Memory B cell (primary cell): ENCODE data around the gene HES2.
"Not testable (repeated sequence)": the region's sequence is repeated elsewhere in the genome, so short reads cannot be mapped to it uniquely, and the experiment has no call there.

Experiments
- ATAC-seq: fragments of 150-1000 bp; cut with Tn5 transposase; 2 replicates; pipeline ENCODE4 v1.10.0; 2021; ENCODE audit warnings: low read depth, mild to moderate bottlenecking, moderate library complexity
- DNase-seq, 2 donors: peaks; one replicate each; pipeline ENCODE4 v3.0.0; 2022; ENCODE audit warnings: low spot score in 2 of 2
- H3K27ac Mint-ChIP-seq: one replicate; pipeline ENCODE4 v1.8.0; 2022; ENCODE audit warnings: mild to moderate bottlenecking, moderate library complexity, mixed read lengths
- H3K27me3 Mint-ChIP-seq: one replicate; pipeline ENCODE4 v1.8.0; 2022; ENCODE audit warnings: mixed read lengths
- H3K36me3 Mint-ChIP-seq: one replicate; pipeline ENCODE4 v1.8.0; 2022; ENCODE audit warnings: mild to moderate bottlenecking, mixed read lengths
- H3K4me1 Mint-ChIP-seq: one replicate; pipeline ENCODE4 v1.8.0; 2022; ENCODE audit warnings: mixed read lengths
- H3K4me3 Mint-ChIP-seq: one replicate; pipeline ENCODE4 v1.8.0; 2022; ENCODE audit warnings: mild to moderate bottlenecking, moderate library complexity, mixed read lengths
- H3K9me3 Mint-ChIP-seq: one replicate; pipeline ENCODE4 v1.8.0; 2022; ENCODE audit warnings: mixed read lengths

Gene HES2

GRCh38 chr1:6447016-6447817 lies 27.5 kb upstream of the HES2 start:
- peak overlapping the region; percentile 59 for H3K4me3 Mint-ChIP-seq
- DNase-seq (no peak), ATAC-seq (peak; percentile 16)
- H3K9me3 Mint-ChIP-seq: no peaks in the 10 kb centered on the region
- H3K27me3 Mint-ChIP-seq: peaks cover 27% of the 10 kb centered on the region
- H3K4me1 Mint-ChIP-seq: peaks cover 15% of the 10 kb centered on the region
- no peaks in the 10 kb centered on the region for H3K36me3 Mint-ChIP-seq
- no peak overlapping the region for H3K27ac Mint-ChIP-seq

DNA sequence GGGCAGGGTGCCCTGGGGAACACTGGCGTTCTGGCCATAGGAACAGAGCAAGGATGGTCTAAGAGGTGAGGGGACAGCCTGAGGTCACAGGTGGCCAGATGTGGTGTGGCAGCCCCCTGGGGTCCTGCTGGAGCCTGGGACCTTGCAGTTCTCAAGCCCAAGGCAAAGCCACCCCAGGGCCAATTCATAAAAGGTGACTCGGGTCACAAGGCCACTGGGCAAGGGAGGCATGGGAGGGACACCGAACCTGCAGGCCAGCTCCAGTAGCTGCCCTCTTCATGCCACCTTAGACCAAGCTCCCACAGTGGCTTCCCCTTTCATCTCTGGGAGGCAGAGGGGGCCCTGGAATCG lies 26.9 kb upstream of the HES2 start:
- Mint-ChIP-seq H3K27me3 (peaks cover 27% of the 10 kb centered on the region), H3K4me1 (peaks cover 15% of the 10 kb centered on the region), H3K9me3 (no peaks in the 10 kb centered on the region), H3K36me3 (no peaks in the 10 kb centered on the region), H3K27ac (no peak overlapping the region), H3K4me3 (peak overlapping the region; percentile 59)
- no peak for ATAC-seq
- no peak for DNase-seq

- not testable (repeated sequence) for H3K9me3 Mint-ChIP-seq, DNase-seq, H3K36me3 Mint-ChIP-seq, ATAC-seq, H3K27ac Mint-ChIP-seq
- peaks cover 17% of the 10 kb centered on the region for H3K4me1 Mint-ChIP-seq
- peaks cover 34% of the 10 kb centered on the region for H3K27me3 Mint-ChIP-seq
- H3K4me3 Mint-ChIP-seq: peak overlapping the region; percentile 6
Observed at GRCh38 chr1:6445929-6446328, 26.2 kb upstream of the HES2 start.

DNA sequence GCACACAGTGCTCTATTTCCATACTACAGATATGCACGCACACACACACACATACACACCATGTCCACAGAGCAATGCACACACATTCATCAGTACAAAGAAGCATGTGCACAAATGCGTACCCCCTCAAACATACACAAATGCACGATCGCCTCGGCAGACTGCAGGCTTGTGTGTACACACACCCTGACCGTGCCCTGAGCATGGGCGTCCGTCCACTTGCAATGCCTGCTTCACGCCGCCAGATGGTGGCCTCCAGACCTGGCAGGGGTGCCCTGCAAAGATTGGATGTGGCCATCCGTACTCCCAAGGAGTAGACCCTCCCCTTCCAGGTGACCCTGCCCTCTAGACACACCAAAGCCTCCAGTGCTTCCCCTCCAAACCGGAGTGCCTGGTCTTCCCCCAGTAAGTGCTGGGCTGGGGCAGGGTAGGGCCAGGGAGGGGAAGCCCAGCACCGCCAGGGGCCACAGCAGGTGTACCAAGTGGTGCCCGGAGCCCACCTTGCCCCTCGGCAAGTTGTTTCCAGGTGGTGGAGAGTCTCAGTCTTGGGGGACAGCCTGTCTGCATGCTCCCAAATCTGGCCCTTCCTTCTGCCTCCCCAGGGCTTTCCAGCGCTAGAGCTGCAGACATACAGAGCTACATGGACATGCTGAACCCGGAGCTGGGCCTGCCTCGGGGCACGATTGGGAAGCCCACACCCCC lies 25.5 kb upstream of the HES2 start:
- ATAC-seq (no peak), DNase-seq (no peak)
- H3K4me3 Mint-ChIP-seq: no peak overlapping the region
- no peak overlapping the region for H3K27ac Mint-ChIP-seq
- H3K9me3 Mint-ChIP-seq: no peaks in the 10 kb centered on the region
- H3K36me3 Mint-ChIP-seq: no peaks in the 10 kb centered on the region
- H3K4me1 Mint-ChIP-seq: peaks cover 17% of the 10 kb centered on the region
- peaks cover 30% of the 10 kb centered on the region for H3K27me3 Mint-ChIP-seq

- Mint-ChIP-seq H3K27me3 (peaks cover 28% of the 10 kb centered on the region), H3K4me1 (peaks cover 17% of the 10 kb centered on the region), H3K27ac (no peak overlapping the region), H3K4me3 (no peak overlapping the region), H3K9me3 (no peaks in the 10 kb centered on the region), H3K36me3 (peaks cover 1% of the 10 kb centered on the region)
- no peak for ATAC-seq
- no peak for DNase-seq
Observed at GRCh38 chr1:6444377-6444776, 24.7 kb upstream of the HES2 start.

GRCh38 chr1:6443339-6444115 lies 23.8 kb upstream of the HES2 start:
- Mint-ChIP-seq H3K9me3 (no peaks in the 10 kb centered on the region), H3K27me3 (peaks cover 29% of the 10 kb centered on the region), H3K4me1 (peaks cover 15% of the 10 kb centered on the region), H3K4me3 (no peak overlapping the region), H3K27ac (no peak overlapping the region), H3K36me3 (peaks cover 3% of the 10 kb centered on the region)
- no peak for DNase-seq
- ATAC-seq: no peak

GRCh38 chr1:6441586-6441985 lies 21.9 kb upstream of the HES2 start:
- no peak for DNase-seq
- peaks cover 3% of the 10 kb centered on the region for H3K36me3 Mint-ChIP-seq
- H3K27ac Mint-ChIP-seq: no peak overlapping the region
- H3K4me1 Mint-ChIP-seq: peaks cover 21% of the 10 kb centered on the region
- H3K9me3 Mint-ChIP-seq: no peaks in the 10 kb centered on the region
- ATAC-seq: no peak
- H3K27me3 Mint-ChIP-seq: peaks cover 39% of the 10 kb centered on the region
- H3K4me3 Mint-ChIP-seq: no peak overlapping the region

GRCh38 chr1:6440198-6441126 lies 20.7 kb upstream of the HES2 start:
- peak overlapping the region; percentile 48 for H3K4me3 Mint-ChIP-seq
- peak in 1 of 2 donors; percentile 38 for DNase-seq

DNA sequence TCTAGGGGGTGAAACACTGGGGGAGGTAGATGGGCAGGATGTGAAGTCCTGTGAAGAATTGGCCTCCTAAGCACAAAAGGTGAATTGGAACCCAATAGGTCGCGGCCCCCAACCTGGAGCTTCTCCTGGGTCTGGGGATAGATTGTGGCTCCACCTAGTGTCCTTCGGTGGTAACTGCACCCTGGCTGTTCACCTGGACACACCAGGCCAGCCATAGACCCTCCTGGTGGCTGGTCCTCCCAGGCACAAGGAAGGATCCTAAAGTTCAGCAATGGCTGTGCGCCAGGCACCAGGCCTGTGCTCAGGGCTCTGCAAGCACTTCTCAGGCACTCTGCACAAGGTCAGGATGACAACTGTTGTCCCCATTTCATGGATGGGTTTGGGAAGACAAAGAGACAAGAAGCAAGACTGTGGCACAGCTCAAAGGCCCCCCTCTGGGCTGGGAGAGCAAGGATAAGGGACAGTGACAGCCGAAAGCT lies 18.4 kb upstream of the HES2 start:
- peak; percentile 72 to 73 for DNase-seq
- Mint-ChIP-seq H3K4me1 (peaks cover 12% of the 10 kb centered on the region), H3K9me3 (no peaks in the 10 kb centered on the region), H3K36me3 (peaks cover 3% of the 10 kb centered on the region), H3K27ac (no peak overlapping the region), H3K27me3 (peaks cover 32% of the 10 kb centered on the region), H3K4me3 (peak overlapping the region; percentile 21)
- ATAC-seq: peak; percentile 63

More at GRCh38 chr1:6440198-6441126, 20.7 kb upstream of the HES2 start:
- Mint-ChIP-seq H3K27me3 (peaks cover 36% of the 10 kb centered on the region), H3K36me3 (peaks cover 3% of the 10 kb centered on the region), H3K4me1 (peaks cover 16% of the 10 kb centered on the region), H3K9me3 (no peaks in the 10 kb centered on the region), H3K27ac (no peak overlapping the region)
- ATAC-seq: peak; percentile 80

DNA sequence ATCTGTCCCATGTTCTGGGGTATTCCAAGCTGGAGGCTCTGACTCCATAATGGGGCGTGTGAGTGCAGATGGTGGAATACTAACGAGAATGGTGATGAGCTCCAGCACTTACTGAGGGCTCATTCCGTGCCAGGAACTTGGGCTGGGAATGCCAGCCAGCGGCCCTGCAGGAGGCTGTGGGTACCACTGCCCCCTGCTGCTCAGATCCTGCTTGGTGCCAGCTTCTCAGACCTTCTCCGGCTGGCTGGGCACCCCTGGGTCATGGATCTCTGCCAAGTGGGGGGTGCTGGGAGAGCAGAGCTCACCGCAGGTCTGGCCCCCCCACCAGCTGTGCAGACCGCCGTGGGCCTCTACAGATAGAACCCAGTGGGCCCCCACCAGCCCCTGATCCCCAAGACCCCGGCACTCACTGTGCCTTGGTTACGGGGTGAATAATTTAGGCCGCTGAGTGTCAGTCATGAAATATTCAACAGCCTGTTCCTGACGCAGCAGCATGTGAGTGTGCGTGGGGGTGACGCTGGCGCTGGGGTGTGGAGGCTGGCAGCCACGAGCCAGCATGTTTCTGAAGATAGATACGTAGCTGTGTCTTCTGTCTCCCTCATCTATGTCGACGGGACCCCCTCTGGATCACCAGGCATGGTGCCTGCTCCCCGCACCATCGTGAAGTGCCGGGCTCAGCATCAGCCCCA lies 17.4 kb upstream of the HES2 start:
- not testable (repeated sequence) for H3K9me3 Mint-ChIP-seq, H3K27ac Mint-ChIP-seq, H3K36me3 Mint-ChIP-seq, ATAC-seq, DNase-seq, H3K4me3 Mint-ChIP-seq
- Mint-ChIP-seq H3K27me3 (peaks cover 32% of the 10 kb centered on the region), H3K4me1 (peaks cover 12% of the 10 kb centered on the region)

DNA sequence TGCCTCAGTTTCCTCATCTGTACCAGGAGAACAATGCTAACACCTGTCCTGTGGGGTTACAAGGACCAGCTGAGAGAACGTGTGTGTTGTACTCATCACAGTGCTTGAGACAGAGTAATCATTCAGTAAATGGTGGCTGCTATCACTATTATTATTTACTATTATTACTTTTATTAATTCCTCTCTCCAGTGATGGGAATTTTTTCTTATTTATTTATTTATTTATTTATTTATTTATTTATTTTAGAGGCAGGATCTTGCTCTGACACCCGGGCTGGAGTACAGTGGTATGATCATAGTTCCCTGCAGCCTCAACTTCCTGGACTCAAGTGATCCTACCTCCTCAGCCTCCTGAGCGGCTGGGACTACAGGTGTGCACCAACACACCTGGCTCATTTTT lies 16.6 kb upstream of the HES2 start:
- H3K4me3 Mint-ChIP-seq, H3K36me3 Mint-ChIP-seq, H3K9me3 Mint-ChIP-seq, DNase-seq, ATAC-seq, H3K27ac Mint-ChIP-seq: not testable (repeated sequence)
- H3K27me3 Mint-ChIP-seq: peaks cover 29% of the 10 kb centered on the region
- H3K4me1 Mint-ChIP-seq: peaks cover 12% of the 10 kb centered on the region

- ATAC-seq (no peak), DNase-seq (no peak)
- no peak overlapping the region for H3K27ac Mint-ChIP-seq
- H3K4me3 Mint-ChIP-seq: no peak overlapping the region
- H3K4me1 Mint-ChIP-seq: peaks cover 11% of the 10 kb centered on the region
- H3K27me3 Mint-ChIP-seq: peaks cover 26% of the 10 kb centered on the region
- H3K9me3 Mint-ChIP-seq: no peaks in the 10 kb centered on the region
- peaks cover 3% of the 10 kb centered on the region for H3K36me3 Mint-ChIP-seq
Observed at GRCh38 chr1:6435547-6435946, 15.8 kb upstream of the HES2 start.

- Mint-ChIP-seq H3K36me3 (peaks cover 3% of the 10 kb centered on the region), H3K27ac (no peak overlapping the region), H3K27me3 (peaks cover 27% of the 10 kb centered on the region), H3K9me3 (no peaks in the 10 kb centered on the region), H3K4me3 (no peak overlapping the region), H3K4me1 (peaks cover 11% of the 10 kb centered on the region)
- DNase-seq (no peak), ATAC-seq (no peak)
Observed at GRCh38 chr1:6435129-6435528, 15.4 kb upstream of the HES2 start.
